GM12872 (cell line): ENCODE data around the gene MFRP.

Experiments used
- CTCF ChIP-seq: IDR thresholded peaks from 3 replicates; pipeline ENCODE4 v1.5.1; 2011; ENCODE audit warnings: low read depth, mild to moderate bottlenecking, low read length, moderate library complexity; ENCODE audit not compliant: insufficient read depth

Gene MFRP

GRCh38 chr11:119359365-119360214, 13.1 kb upstream of the MFRP start:
- no peak for TF ChIP-seq CTCF

DNA sequence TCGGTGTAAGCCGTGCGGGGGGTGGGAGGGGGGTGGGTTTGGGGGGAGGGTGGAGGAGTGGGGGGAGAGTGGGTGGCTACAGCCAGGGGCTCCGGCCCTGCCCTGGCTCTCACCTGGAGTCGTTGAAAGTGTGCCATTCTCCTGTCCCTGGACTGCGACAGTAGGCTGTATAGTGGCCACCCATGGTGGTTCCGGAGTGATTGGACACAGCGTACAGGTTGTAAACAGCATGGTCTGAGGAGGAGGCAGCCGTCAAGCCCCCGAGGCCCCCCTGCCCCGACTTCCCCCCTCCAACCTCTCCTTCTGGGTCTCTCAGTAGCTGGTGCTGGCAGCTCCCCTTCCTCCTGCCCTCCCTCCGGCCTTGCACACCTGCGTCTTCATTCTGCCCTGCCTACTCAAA, 10.6 kb upstream of the MFRP start:
- no peak for TF ChIP-seq CTCF

DNA sequence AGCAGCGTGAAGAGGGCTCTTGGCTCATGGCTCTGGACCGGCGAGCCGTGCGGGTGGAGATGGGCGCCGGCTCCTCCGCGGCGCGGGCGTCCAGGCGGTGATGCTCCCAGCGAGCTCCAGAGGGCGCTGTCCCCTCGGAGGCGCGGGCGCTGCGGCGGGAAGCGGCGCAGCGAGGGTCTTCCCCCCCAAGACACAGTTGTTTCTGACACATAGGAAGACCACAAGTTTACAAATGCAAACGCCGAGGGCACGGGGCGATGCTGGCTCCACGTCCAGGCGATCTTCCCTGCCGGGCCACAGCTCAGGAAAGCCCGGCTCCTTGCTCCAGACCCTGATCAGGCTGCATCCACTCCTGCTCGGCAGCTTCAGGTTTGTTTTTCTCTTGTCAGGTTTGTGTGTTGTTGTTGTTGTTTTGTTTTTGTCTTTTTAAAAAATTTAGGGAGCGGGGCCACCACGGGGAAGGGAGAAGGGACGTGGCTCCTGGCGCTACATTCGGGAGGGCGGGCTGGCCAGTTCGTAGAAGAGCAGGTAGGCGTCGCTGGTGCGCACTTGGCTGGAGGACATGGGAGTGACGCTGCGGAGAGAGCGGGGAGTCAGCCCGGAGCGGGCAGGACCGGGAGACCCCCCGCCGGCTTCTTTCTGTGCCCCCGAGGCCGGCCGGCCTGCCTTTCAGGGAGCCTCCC, 10.0 kb upstream of the MFRP start:
- peak; percentile 92 for TF ChIP-seq CTCF

DNA sequence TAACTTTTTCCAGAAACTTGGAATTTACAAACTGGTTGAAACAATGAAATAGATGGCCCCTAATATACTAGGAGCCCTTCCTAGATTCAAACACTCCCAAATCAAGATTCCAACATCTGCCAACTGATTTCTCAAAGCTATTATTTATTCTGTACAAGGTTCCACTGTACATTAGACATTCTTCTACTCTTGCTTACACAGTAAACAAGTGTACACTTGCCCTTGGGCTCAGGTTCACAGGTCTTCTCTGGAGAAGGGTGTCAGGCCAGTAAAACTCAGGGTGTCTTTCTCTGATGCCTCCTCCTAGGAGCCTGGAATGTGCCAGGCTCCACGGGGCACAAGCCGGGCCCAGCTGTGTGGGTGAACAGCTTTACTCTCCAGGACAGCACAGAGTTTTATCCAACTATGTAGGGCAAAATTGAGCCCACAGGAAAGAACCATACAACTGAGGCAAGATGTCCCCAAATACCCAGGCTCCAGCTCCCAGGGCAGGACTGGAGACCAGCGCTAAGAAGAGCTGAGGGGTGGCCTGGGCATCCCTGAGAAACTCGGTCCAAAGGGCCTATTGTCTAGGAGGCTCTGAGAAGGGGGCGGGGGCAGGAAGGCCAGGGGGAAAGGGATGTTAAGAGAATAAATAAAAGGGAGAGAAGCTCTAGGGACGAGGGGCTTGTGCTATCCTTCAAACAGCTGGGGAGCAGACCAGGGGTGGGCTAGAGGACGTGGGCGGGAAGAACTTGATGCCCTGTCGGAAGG, 8.8 kb upstream of the MFRP start:
- TF ChIP-seq CTCF = no peak

GRCh38 chr11:119352857-119353260, 6.4 kb upstream of the MFRP start:
- TF ChIP-seq CTCF = no peak

- no peak for TF ChIP-seq CTCF
Observed at GRCh38 chr11:119351232-119351631, 4.7 kb upstream of the MFRP start.

- no peak for TF ChIP-seq CTCF
Observed at GRCh38 chr11:119350302-119350701, 3.8 kb upstream of the MFRP start.
